Uterus (tissue), 2 donors: ENCODE results near the gene MSH4.

Experiments
- CTCF ChIP-seq, 4 experiments: fragments of 200-600 bp in 2 of 4; fragments of 450-650 bp in 2 of 4; sonication (generic) in 2 of 4; IDR thresholded peaks; one replicate each; pipeline ENCODE4 v1.5.1; 2016 to 2019; ENCODE audit warnings: antibody characterized with exemption in 4 of 4, mild to moderate bottlenecking in 2 of 4, moderate library complexity in 1 of 4
- POLR2A ChIP-seq, 2 donors: fragments of 450-650 bp; IDR thresholded peaks; one replicate each; pipeline ENCODE4 v1.6.1; 2016; ENCODE audit warnings: antibody characterized with exemption in 2 of 2, mild to moderate bottlenecking in 1 of 2, moderate library complexity in 1 of 2

- TF ChIP-seq POLR2A (IDR thresholded peaks at IDR 0.05): no peak
- no peak for TF ChIP-seq CTCF (IDR thresholded peaks at IDR 0.05)
Measured at GRCh38 chr1:75841421-75841820, 44.7 kb downstream of the MSH4 start.
